Glomerular endothelial cell (primary cell): ENCODE results near the gene SASH1. TPM values are rescaled to one million over a fixed set of nuclear protein-coding genes. Genes with fewer than 3 reads are reported as not detected.
"Not testable (repeated sequence)": the region's sequence is repeated elsewhere in the genome, so short reads cannot be mapped to it uniquely, and the experiment has no call there.

Experiments used
- DNase-seq: peaks from one replicate; pipeline ENCODE4 v3.0.0-alpha.2; 2011; ENCODE audit warnings: low read depth, low spot score; ENCODE audit errors: extremely low read depth
- total RNA-seq: library from RNA; depleted of rRNA; stranded (reverse); fragments of >200 nt; gene quantifications from 2 replicates; pipeline ENCODE4 v1.2.3, GENCODE V29; 2015

SASH1 gene
- total RNA-seq, 1 donor from 2014 or later, result 136 TPM

DNA sequence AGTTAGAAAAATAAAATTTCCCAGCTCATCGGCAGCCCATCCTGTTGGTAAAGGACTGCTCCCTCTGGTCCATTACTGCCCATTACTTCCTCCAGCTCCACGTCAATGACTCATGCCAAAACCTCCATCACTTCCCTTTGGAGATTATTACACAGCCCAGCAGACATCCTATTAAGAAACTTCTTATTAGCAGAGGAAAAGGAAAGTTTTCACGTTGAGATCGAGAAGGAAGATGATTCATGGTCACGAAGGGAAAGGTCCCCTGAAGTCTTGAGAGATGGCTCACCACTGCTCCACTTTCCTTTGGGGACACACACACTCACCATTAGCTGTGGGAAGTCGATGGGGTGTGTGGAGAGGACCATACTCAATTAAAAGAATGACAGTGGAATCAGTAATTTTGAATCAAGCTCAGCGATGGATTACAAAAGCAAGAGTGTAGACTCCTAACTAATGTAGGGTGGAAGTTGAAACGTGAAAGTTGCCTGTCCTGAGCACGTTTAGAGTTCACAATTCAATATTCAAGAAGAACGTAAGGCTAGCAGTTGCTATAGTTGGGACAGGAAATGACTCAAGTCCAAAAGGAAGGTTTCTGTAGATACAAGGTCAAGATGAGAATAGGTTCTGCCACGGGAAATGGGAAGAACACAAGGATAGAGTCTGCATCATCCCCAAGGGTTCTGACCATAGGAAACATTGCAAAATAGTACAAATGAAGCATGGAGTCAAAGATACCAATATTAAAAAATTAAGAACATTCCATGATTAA is 21.6 kb downstream of the SASH1 start:
- peak; percentile 96 for DNase-seq

DNA sequence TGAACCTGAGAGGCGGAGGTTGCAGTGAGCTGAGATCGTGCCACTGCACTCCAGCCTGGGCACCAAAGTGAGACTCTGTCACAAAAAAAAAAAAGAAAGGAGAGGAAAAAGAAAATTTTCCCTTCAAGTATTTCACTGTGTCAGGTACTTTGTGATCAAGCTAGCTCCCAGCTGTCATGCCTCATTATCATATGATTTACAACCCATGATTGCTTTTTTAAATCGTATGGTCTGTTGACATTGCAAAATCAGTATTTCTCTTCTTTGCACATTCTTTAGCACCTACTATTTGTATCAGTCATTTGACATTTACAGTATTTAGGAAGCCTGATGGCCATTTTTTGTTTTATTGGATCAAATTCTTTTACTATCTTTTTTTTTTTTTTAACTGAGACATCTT is 22.4 kb downstream of the SASH1 start:
- no peak for DNase-seq

- DNase-seq, result peak; percentile 96
Observed at GRCh38 chr6:148367411-148368024, 24.9 kb downstream of the SASH1 start.

DNA sequence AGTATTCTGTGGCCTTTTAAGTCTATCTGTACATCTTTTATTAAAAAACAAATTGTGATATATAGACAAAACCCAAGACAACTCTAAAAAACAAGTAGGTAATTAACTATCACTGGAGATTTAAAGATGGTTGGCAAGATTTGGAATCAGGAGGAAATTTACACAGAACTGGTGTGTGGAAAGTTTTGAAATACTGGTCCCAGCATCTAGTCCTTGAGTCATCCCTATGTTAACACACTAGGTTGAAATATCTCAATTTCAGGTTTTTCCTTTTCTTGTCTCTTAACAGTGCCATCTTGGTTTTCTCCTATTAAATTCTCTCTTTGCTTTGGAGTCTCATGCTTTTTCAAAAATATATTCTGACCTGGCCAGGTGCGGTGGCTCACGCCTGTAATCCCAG is 27.5 kb downstream of the SASH1 start:
- no peak for DNase-seq

DNA sequence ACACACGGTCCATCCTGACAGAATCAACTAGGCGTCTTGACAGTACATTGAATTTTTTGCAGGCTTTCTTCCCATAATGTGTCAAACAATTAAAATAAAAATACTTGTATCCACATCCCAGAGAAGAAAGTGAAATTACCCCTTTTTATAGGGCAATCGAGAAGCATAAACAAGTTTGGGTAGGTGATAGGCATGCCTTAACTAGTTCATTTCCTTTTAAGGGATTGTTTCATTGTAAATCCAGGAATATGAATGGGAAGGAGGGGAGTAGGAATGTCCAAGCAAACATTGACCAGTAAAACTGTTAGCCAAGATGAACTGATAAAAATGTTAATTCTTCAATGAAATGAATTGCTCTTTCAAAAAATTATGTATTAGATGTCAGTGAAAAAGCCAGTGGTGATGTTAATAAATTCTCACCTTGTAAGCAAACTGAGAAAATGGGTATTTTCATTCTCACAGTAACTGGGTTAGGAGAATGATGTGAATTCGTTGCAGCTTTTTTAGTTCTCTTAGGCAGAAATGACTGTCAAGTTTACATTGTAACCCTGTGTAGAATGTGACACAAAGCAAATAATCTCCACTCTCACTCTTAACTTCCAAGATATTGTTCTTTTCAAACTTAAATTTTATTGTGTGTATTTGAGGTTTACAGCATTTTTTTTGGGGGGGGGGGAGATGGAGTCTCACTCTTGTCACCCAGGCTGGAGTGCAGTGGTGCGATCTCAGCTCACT is 31.6 kb downstream of the SASH1 start:
- DNase-seq, result no peak

DNA sequence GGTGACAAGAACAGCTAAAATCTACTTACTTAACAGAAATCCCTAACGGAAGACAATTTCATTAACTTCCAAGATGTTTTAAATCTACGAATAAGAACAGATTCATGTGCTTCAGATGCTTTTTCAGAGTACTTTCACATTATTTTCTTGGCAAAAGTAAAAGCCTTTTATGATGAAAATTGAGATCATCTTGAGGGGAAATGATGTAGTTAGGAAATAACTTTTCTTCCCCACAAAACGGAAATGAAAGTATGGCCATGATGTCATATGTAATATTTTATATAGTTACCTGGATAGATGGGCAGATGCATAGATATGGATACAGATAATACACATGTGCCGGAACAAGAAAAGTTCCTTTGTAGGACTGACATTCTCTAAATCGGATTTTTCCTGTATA is 32.8 kb downstream of the SASH1 start:
- no peak for DNase-seq

DNA sequence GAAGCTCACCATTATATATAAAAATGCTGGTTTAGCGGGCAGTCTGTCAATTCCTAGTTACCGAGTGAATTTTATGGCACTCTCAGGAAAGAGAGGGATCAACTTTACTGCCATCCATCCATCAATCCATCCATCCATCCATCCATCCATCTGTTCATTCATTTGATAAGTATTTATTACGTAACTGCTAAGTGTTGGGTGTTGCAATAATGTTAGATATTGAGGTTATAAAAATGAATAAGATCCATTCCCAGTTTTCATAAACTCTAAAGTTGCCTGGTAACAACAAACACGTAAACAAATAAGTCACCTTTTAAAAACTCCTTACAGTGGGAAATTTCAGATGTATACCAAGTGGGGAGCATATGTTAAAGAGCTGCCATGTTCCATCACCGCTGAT is 36.8 kb downstream of the SASH1 start:
- no peak for DNase-seq

GRCh38 chr6:148379966-148380713 is 37.5 kb downstream of the SASH1 start:
- DNase-seq, result no peak

DNA sequence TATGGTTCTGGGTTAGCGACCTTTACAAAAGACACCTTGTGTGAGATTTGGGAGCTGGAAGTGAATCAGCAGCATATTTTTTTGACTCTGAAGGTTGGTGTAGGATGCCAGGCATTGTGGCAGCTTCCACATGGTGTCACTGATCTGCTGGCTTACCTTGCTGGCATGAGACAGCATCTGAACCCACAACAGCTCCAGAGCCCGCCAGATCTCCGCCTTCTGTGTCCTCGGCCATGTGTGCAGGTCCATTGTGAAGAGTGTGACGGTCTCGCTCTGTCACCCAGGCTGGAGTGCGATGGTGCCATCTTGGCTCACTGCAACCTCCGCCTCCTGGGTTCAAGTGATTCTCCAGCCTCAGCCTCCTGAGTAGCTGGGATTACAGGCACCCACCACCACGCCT is 39.4 kb downstream of the SASH1 start:
- not testable (repeated sequence) for DNase-seq

- no peak for DNase-seq
Observed at GRCh38 chr6:148382861-148383260, 40.2 kb downstream of the SASH1 start.

GRCh38 chr6:148383658-148384368 is 41.2 kb downstream of the SASH1 start:
- no peak for DNase-seq

DNA sequence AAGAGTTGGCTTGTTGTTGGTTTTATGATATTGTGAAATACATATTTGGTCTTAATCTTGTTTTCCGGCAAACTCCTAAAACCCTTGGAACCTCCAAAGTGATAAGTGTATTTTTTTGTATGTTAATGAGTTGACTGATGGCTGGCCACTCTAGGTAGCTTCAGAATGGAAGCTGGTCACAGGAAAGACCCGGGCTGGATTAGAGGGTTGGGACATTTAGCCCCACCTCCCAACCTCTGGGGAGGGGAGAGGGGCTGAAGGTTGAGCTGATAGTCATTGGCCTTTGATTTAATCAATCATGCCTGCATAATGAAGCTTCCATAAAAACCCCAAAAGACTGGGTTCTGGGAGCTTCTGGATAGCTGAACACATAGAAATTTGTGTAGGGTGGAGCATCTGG is 42.7 kb downstream of the SASH1 start:
- DNase-seq, result no peak

DNA sequence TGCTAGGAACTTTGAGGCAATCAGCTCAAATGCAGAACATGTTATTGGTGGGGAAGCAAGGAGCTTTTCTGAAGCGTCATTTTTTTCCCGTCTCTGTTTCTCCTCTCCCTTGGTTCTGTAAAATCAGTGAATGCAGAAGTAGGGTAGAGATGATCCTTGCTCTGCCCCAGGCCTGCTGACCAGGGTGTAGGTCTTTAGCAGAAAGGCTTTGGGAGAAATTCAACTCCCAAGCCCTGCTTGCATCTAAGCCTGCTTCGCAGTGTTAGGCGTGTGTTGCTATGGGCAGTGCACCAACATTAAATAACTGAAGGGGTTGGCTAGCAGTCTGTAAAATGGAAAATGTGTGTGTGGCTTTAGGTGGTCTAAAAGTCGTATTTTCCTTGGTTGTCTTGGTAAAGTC is 45.9 kb downstream of the SASH1 start:
- DNase-seq, result no peak

DNA sequence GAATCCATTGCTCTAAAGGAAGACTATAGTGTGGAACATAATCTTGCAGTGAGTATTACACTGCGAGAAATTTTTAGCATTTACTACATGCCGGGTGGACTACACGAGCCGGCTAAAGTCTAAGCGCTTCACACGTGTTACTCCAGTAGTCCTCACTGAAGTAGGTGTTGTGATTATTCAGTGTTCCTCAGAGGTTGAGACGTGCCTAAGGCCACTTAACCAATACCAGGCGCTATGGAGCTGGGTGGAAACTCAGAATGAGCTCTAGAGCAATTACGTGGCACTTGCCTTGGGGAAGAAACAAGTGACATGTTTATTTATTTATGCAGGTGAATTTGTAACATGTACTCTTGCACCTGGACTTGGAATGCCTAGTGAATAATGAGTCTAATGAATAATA is 46.4 kb downstream of the SASH1 start:
- DNase-seq, result no peak

DNA sequence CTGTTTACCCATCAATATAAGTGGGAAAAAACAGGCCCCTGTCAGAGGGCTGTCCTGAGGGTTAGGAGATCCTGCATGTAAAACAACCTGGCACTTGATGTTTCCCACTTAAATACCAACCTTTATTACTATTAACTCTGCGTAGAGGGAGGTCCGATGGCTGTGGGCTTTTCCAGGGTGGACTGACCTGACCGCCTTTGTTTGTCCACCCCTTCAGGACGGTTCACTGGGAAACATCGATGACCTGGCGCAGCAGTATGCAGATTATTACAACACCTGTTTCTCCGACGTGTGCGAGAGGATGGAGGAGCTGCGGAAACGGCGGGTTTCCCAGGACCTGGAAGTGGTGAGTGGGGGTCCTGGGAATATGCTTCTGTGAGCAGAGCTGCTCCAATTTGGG is 47.3 kb downstream of the SASH1 start:
- no peak for DNase-seq

DNA sequence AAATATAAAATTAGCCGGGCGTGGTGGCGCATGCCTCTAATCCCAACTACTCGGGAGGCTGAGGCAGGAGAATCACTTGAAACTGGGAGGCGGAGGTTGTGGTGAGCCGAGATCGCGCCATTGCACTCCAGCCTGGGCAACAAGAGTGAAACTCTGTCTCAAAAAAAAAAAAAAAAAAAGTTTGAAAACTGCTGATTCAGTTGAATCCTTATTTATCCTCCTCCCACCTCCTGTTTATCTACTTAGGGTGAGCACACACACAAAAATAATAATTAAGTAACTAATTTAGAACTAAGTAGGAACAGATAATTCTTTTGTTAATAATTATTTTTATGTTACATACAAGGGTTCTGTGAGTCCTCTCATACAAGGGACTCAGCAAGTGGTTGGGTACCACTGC is 49.5 kb downstream of the SASH1 start:
- DNase-seq, result not testable (repeated sequence)

- no peak for DNase-seq
Observed at GRCh38 chr6:148392671-148393070, 50.0 kb downstream of the SASH1 start.

DNA sequence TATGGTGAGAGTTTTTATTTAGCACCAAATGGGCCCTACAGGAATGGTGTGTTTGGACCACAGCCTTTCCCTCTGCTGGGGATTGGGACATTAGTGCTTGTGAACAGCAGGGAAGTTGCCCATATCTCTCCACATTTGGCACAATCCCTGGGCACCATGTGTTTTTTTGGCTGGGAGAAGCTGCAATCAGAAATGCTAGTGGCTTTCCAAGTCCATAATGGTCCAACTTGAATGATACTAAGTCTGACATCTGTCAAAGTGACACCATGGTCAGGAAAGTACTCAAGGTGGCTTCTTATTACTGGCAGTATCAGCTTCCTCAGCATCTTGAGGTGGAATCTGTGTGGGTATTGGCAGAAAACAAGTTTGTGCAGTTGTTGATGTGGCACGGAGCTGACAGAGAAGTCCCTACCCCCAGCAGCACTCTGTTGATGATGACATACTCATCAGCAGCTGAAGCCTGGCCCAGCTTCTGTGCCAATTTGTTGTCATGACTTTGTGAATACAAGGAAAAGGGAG is 53.0 kb downstream of the SASH1 start:
- no peak for DNase-seq

DNA sequence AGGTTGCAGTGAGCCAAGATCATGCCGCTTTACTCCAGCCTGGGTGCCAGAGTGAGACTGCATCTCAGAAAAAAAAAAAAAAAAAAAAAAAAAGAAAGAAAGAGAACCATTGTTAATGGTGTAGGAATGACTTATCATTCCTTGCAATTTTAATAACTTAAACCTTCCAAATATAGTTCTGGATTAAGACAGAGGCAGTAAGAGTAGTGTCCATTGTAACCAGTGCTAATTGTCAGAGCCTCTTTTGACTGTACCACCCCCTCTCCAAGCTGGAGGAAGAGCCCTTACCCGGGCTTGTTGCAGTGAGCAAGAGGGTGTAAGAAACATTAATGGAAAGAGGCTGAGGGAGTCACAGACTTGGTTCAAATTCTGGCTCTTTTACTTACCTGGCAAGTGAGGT is 53.8 kb downstream of the SASH1 start:
- no peak for DNase-seq

DNA sequence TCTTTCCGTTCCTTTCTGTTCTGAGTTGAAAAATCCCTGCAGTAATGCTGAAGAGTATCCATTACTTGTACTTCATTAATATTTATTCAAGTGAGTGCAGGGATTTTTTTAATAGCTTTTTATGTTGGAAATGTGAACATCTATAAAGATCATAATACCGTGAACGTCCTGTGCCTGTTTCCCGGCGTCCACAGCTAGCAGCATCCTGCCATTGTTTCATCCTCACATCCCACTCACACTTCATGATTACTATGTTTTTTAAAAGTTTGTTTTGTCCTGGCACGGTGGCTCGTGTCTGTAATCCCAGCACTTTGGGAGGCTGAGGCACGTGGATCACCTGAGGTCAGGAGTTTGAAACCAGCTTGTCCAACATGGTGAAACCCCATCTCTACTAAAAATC is 54.3 kb downstream of the SASH1 start:
- DNase-seq, result no peak
